ENCODE measurements around the gene WNT9B. TPM values are rescaled to one million over a fixed set of nuclear protein-coding genes. Genes with fewer than 3 reads are reported as not detected.

The WNT9B gene
- total RNA-seq, 1 donor from 2014 or later, result not detected

- no peaks in the 10 kb centered on the region for H3K4me1 ChIP-seq (ENCODE audit: control insufficient read depth in 3 of 3, insufficient read depth in 3 of 3, low read length in 3 of 3)
- no peak overlapping the region for H3K4me3 ChIP-seq (ENCODE audit: low read length in 3 of 3)
- H3K9me3 ChIP-seq (ENCODE audit: control insufficient read depth in 3 of 3, low read length in 3 of 3), result no peaks in the 10 kb centered on the region
- no peak overlapping the region for H3K9ac ChIP-seq (ENCODE audit: low read depth in 1 of 3, low read length in 3 of 3)
- H3K27ac ChIP-seq (ENCODE audit: low read depth, low read length), result no peak overlapping the region
- no peaks in the 10 kb centered on the region for H3K36me3 ChIP-seq (ENCODE audit: control insufficient read depth in 3 of 3, insufficient read depth in 3 of 3, low read length in 3 of 3)
- peaks cover 14 to 29% (median 16%) of the 10 kb centered on the region in 3 donors for H3K27me3 ChIP-seq (ENCODE audit: control insufficient read depth in 3 of 3, insufficient read depth in 3 of 3, low read length in 3 of 3)
Measured at GRCh38 chr17:46868689-46869187, 17.4 kb downstream of the WNT9B start.

- no peaks in the 10 kb centered on the region for H3K36me3 ChIP-seq (ENCODE audit: control insufficient read depth in 3 of 3, insufficient read depth in 3 of 3, low read length in 3 of 3)
- no peak overlapping the region for H3K4me3 ChIP-seq (ENCODE audit: low read length in 3 of 3)
- H3K9me3 ChIP-seq (ENCODE audit: control insufficient read depth in 3 of 3, low read length in 3 of 3), result no peaks in the 10 kb centered on the region
- H3K27ac ChIP-seq (ENCODE audit: low read depth, low read length), result no peak overlapping the region
- peaks cover 11 to 24% (median 14%) of the 10 kb centered on the region in 3 donors for H3K27me3 ChIP-seq (ENCODE audit: control insufficient read depth in 3 of 3, insufficient read depth in 3 of 3, low read length in 3 of 3)
- H3K9ac ChIP-seq (ENCODE audit: low read depth in 1 of 3, low read length in 3 of 3), result no peak overlapping the region
- no peaks in the 10 kb centered on the region for H3K4me1 ChIP-seq (ENCODE audit: control insufficient read depth in 3 of 3, insufficient read depth in 3 of 3, low read length in 3 of 3)
Measured at GRCh38 chr17:46869296-46869695, 17.9 kb downstream of the WNT9B start.

- Histone ChIP-seq H3K4me3 (ENCODE audit: low read length in 3 of 3) (no peak overlapping the region), H3K27me3 (ENCODE audit: control insufficient read depth in 3 of 3, insufficient read depth in 3 of 3, low read length in 3 of 3) (peaks cover 6 to 15% (median 10%) of the 10 kb centered on the region in 3 donors), H3K9me3 (ENCODE audit: control insufficient read depth in 3 of 3, low read length in 3 of 3) (no peaks in the 10 kb centered on the region), H3K4me1 (ENCODE audit: control insufficient read depth in 3 of 3, insufficient read depth in 3 of 3, low read length in 3 of 3) (no peaks in the 10 kb centered on the region), H3K27ac (ENCODE audit: low read depth, low read length) (no peak overlapping the region), H3K9ac (ENCODE audit: low read depth in 1 of 3, low read length in 3 of 3) (no peak overlapping the region), H3K36me3 (ENCODE audit: control insufficient read depth in 3 of 3, insufficient read depth in 3 of 3, low read length in 3 of 3) (no peaks in the 10 kb centered on the region)
Measured at GRCh38 chr17:46869975-46870803, 18.8 kb downstream of the WNT9B start.

GRCh38 chr17:46872421-46872820 lies 21.0 kb downstream of the WNT9B start:
- Histone ChIP-seq H3K9me3 (ENCODE audit: control insufficient read depth in 3 of 3, low read length in 3 of 3) (no peaks in the 10 kb centered on the region), H3K27ac (ENCODE audit: low read depth, low read length) (no peak overlapping the region), H3K4me3 (ENCODE audit: low read length in 3 of 3) (no peak overlapping the region), H3K4me1 (ENCODE audit: control insufficient read depth in 3 of 3, insufficient read depth in 3 of 3, low read length in 3 of 3) (peaks cover 0 to 4% (median 0%) of the 10 kb centered on the region in 3 donors), H3K9ac (ENCODE audit: low read depth in 1 of 3, low read length in 3 of 3) (no peak overlapping the region), H3K36me3 (ENCODE audit: control insufficient read depth in 3 of 3, insufficient read depth in 3 of 3, low read length in 3 of 3) (no peaks in the 10 kb centered on the region), H3K27me3 (ENCODE audit: control insufficient read depth in 3 of 3, insufficient read depth in 3 of 3, low read length in 3 of 3) (peaks cover 0 to 9% (median 5%) of the 10 kb centered on the region in 3 donors)

- Histone ChIP-seq H3K4me3 (ENCODE audit: low read length in 3 of 3) (no peak overlapping the region), H3K27ac (ENCODE audit: low read depth, low read length) (no peak overlapping the region), H3K27me3 (ENCODE audit: control insufficient read depth in 3 of 3, insufficient read depth in 3 of 3, low read length in 3 of 3) (peaks cover 0 to 14% (median 5%) of the 10 kb centered on the region in 3 donors), H3K9ac (ENCODE audit: low read depth in 1 of 3, low read length in 3 of 3) (no peak overlapping the region), H3K9me3 (ENCODE audit: control insufficient read depth in 3 of 3, low read length in 3 of 3) (no peaks in the 10 kb centered on the region), H3K4me1 (ENCODE audit: control insufficient read depth in 3 of 3, insufficient read depth in 3 of 3, low read length in 3 of 3) (peaks cover 4 to 10% (median 5%) of the 10 kb centered on the region in 3 donors), H3K36me3 (ENCODE audit: control insufficient read depth in 3 of 3, insufficient read depth in 3 of 3, low read length in 3 of 3) (no peaks in the 10 kb centered on the region)
Measured at GRCh38 chr17:46873941-46874645, 22.7 kb downstream of the WNT9B start.

GRCh38 chr17:46874906-46875305 lies 23.5 kb downstream of the WNT9B start:
- Histone ChIP-seq H3K9ac (ENCODE audit: low read depth in 1 of 3, low read length in 3 of 3) (no peak overlapping the region), H3K36me3 (ENCODE audit: control insufficient read depth in 3 of 3, insufficient read depth in 3 of 3, low read length in 3 of 3) (no peaks in the 10 kb centered on the region), H3K4me1 (ENCODE audit: control insufficient read depth in 3 of 3, insufficient read depth in 3 of 3, low read length in 3 of 3) (peaks cover 4 to 10% (median 5%) of the 10 kb centered on the region in 3 donors), H3K9me3 (ENCODE audit: control insufficient read depth in 3 of 3, low read length in 3 of 3) (no peaks in the 10 kb centered on the region), H3K27ac (ENCODE audit: low read depth, low read length) (no peak overlapping the region), H3K27me3 (ENCODE audit: control insufficient read depth in 3 of 3, insufficient read depth in 3 of 3, low read length in 3 of 3) (peaks cover 0 to 14% (median 5%) of the 10 kb centered on the region in 3 donors), H3K4me3 (ENCODE audit: low read length in 3 of 3) (no peak overlapping the region)

- Histone ChIP-seq H3K9me3 (ENCODE audit: control insufficient read depth in 3 of 3, low read length in 3 of 3) (no peaks in the 10 kb centered on the region), H3K36me3 (ENCODE audit: control insufficient read depth in 3 of 3, insufficient read depth in 3 of 3, low read length in 3 of 3) (no peaks in the 10 kb centered on the region), H3K4me1 (ENCODE audit: control insufficient read depth in 3 of 3, insufficient read depth in 3 of 3, low read length in 3 of 3) (peaks cover 4 to 10% (median 5%) of the 10 kb centered on the region in 3 donors), H3K9ac (ENCODE audit: low read depth in 1 of 3, low read length in 3 of 3) (no peak overlapping the region), H3K27me3 (ENCODE audit: control insufficient read depth in 3 of 3, insufficient read depth in 3 of 3, low read length in 3 of 3) (peaks cover 0 to 14% (median 5%) of the 10 kb centered on the region in 3 donors), H3K4me3 (ENCODE audit: low read length in 3 of 3) (no peak overlapping the region), H3K27ac (ENCODE audit: low read depth, low read length) (no peak overlapping the region)
Measured at GRCh38 chr17:46875849-46876352, 24.5 kb downstream of the WNT9B start.

- H3K9me3 ChIP-seq (ENCODE audit: control insufficient read depth in 3 of 3, low read length in 3 of 3), result no peaks in the 10 kb centered on the region
- H3K4me3 ChIP-seq (ENCODE audit: low read length in 3 of 3), result no peak overlapping the region
- H3K27ac ChIP-seq (ENCODE audit: low read depth, low read length), result no peak overlapping the region
- peaks cover 0 to 14% (median 5%) of the 10 kb centered on the region in 3 donors for H3K27me3 ChIP-seq (ENCODE audit: control insufficient read depth in 3 of 3, insufficient read depth in 3 of 3, low read length in 3 of 3)
- H3K9ac ChIP-seq (ENCODE audit: low read depth in 1 of 3, low read length in 3 of 3), result no peak overlapping the region
- peaks cover 4 to 10% (median 5%) of the 10 kb centered on the region in 3 donors for H3K4me1 ChIP-seq (ENCODE audit: control insufficient read depth in 3 of 3, insufficient read depth in 3 of 3, low read length in 3 of 3)
- H3K36me3 ChIP-seq (ENCODE audit: control insufficient read depth in 3 of 3, insufficient read depth in 3 of 3, low read length in 3 of 3), result no peaks in the 10 kb centered on the region
Measured at GRCh38 chr17:46876353-46876887, 25.0 kb downstream of the WNT9B start.

GRCh38 chr17:46876926-46877325 lies 25.5 kb downstream of the WNT9B start:
- Histone ChIP-seq H3K9me3 (ENCODE audit: control insufficient read depth in 3 of 3, low read length in 3 of 3) (no peaks in the 10 kb centered on the region), H3K27me3 (ENCODE audit: control insufficient read depth in 3 of 3, insufficient read depth in 3 of 3, low read length in 3 of 3) (peaks cover 0 to 14% (median 5%) of the 10 kb centered on the region in 3 donors), H3K36me3 (ENCODE audit: control insufficient read depth in 3 of 3, insufficient read depth in 3 of 3, low read length in 3 of 3) (no peaks in the 10 kb centered on the region), H3K4me1 (ENCODE audit: control insufficient read depth in 3 of 3, insufficient read depth in 3 of 3, low read length in 3 of 3) (peaks cover 4 to 10% (median 5%) of the 10 kb centered on the region in 3 donors), H3K9ac (ENCODE audit: low read depth in 1 of 3, low read length in 3 of 3) (no peak overlapping the region), H3K4me3 (ENCODE audit: low read length in 3 of 3) (no peak overlapping the region), H3K27ac (ENCODE audit: low read depth, low read length) (peak overlapping the region; percentile 44)
